ENCODE measurements around the gene SUZ12. TPM values are rescaled to one million over a fixed set of nuclear protein-coding genes. Genes with fewer than 3 reads are reported as not detected.
"Not testable (repeated sequence)": the region's sequence is repeated elsewhere in the genome, so short reads cannot be mapped to it uniquely, and the experiment has no call there.

The SUZ12 gene
- 20.5 TPM for total RNA-seq

GRCh38 chr17:31936615-31937609, at the start of gene SUZ12:
Gene SUZ12 (plus strand): TSS chr17:31937007. CDS start chr17:31937247, 240 bp downstream.
- DNase-seq (ENCODE audit: low spot score) = peak; percentile 87

GRCh38 chr17:31888124-31888523, 48.7 kb upstream of the SUZ12 start:
- no peak for DNase-seq (ENCODE audit: low spot score)

GRCh38 chr17:31900877-31901276, 35.9 kb upstream of the SUZ12 start:
- no peak for DNase-seq (ENCODE audit: low spot score)

- DNase-seq (ENCODE audit: low spot score) = no peak
Measured at GRCh38 chr17:31902693-31903092, 34.1 kb upstream of the SUZ12 start.

GRCh38 chr17:31903401-31903800, 33.4 kb upstream of the SUZ12 start:
- no peak for DNase-seq (ENCODE audit: low spot score)

- DNase-seq (ENCODE audit: low spot score) = no peak
Measured at GRCh38 chr17:31907342-31907962, 29.4 kb upstream of the SUZ12 start.

GRCh38 chr17:31908386-31908785, 28.4 kb upstream of the SUZ12 start:
- no peak for DNase-seq (ENCODE audit: low spot score)

GRCh38 chr17:31912705-31913104, 24.1 kb upstream of the SUZ12 start:
- DNase-seq (ENCODE audit: low spot score) = not testable (repeated sequence)

- DNase-seq (ENCODE audit: low spot score) = no peak
Measured at GRCh38 chr17:31915456-31916100, 21.2 kb upstream of the SUZ12 start.

GRCh38 chr17:31916491-31917064, 20.2 kb upstream of the SUZ12 start:
- DNase-seq (ENCODE audit: low spot score) = no peak

GRCh38 chr17:31917065-31917529, 19.7 kb upstream of the SUZ12 start:
- DNase-seq (ENCODE audit: low spot score) = no peak

- not testable (repeated sequence) for DNase-seq (ENCODE audit: low spot score)
Measured at GRCh38 chr17:31917721-31918120, 19.1 kb upstream of the SUZ12 start.

- no peak for DNase-seq (ENCODE audit: low spot score)
Measured at GRCh38 chr17:31918701-31919128, 18.1 kb upstream of the SUZ12 start.

- no peak for DNase-seq (ENCODE audit: low spot score)
Measured at GRCh38 chr17:31919802-31920525, 16.8 kb upstream of the SUZ12 start.

- no peak for DNase-seq (ENCODE audit: low spot score)
Measured at GRCh38 chr17:31926100-31926729, 10.6 kb upstream of the SUZ12 start.

GRCh38 chr17:31931756-31932155, 5.1 kb upstream of the SUZ12 start:
- no peak for DNase-seq (ENCODE audit: low spot score)

- no peak for DNase-seq (ENCODE audit: low spot score)
Measured at GRCh38 chr17:31935512-31935911, 1.3 kb upstream of the SUZ12 start.

GRCh38 chr17:31937926-31938641, 1.3 kb downstream of the SUZ12 start:
- not testable (repeated sequence) for DNase-seq (ENCODE audit: low spot score)

GRCh38 chr17:31941916-31942315, 5.1 kb downstream of the SUZ12 start:
- not testable (repeated sequence) for DNase-seq (ENCODE audit: low spot score)

GRCh38 chr17:31942396-31942795, 5.6 kb downstream of the SUZ12 start:
- not testable (repeated sequence) for DNase-seq (ENCODE audit: low spot score)

Data from mucosa of gallbladder (tissue), 1 donor.